Measurements from ENCODE around the gene EDN3. TPM values are rescaled to one million over a fixed set of nuclear protein-coding genes. Genes with fewer than 3 reads are reported as not detected.
"Not testable (repeated sequence)": the region's sequence is repeated elsewhere in the genome, so short reads cannot be mapped to it uniquely, and the experiment has no call there.

EDN3 gene
- total RNA-seq, 1 donor from 2014 or later: not detected

- no peak for DNase-seq
Measured at GRCh38 chr20:59336540-59336939, 36.1 kb downstream of the EDN3 start.

- not testable (repeated sequence) for DNase-seq
Measured at GRCh38 chr20:59338444-59338843, 38.0 kb downstream of the EDN3 start.

- DNase-seq: no peak
Measured at GRCh38 chr20:59340201-59340885, 39.9 kb downstream of the EDN3 start.

GRCh38 chr20:59341285-59342022 is 41.0 kb downstream of the EDN3 start:
- not testable (repeated sequence) for DNase-seq

GRCh38 chr20:59342023-59342957 is 41.9 kb downstream of the EDN3 start:
- DNase-seq: no peak

- DNase-seq: no peak
Measured at GRCh38 chr20:59346061-59346460, 45.6 kb downstream of the EDN3 start.

- DNase-seq: no peak
Measured at GRCh38 chr20:59349277-59349676, 48.9 kb downstream of the EDN3 start.

GRCh38 chr20:59350330-59351156 is 50.1 kb downstream of the EDN3 start:
- no peak for DNase-seq

- no peak for DNase-seq
Measured at GRCh38 chr20:59351157-59352040, 51.0 kb downstream of the EDN3 start.

- no peak for DNase-seq
Measured at GRCh38 chr20:59352541-59352940, 52.1 kb downstream of the EDN3 start.

- no peak for DNase-seq
Measured at GRCh38 chr20:59352990-59353389, 52.6 kb downstream of the EDN3 start.

- DNase-seq: no peak
Measured at GRCh38 chr20:59354460-59354859, 54.0 kb downstream of the EDN3 start.

GRCh38 chr20:59355242-59355641 is 54.8 kb downstream of the EDN3 start:
- no peak for DNase-seq

- no peak for DNase-seq
Measured at GRCh38 chr20:59356662-59357165, 56.3 kb downstream of the EDN3 start.

- DNase-seq: not testable (repeated sequence)
Measured at GRCh38 chr20:59358793-59359192, 58.4 kb downstream of the EDN3 start.

- DNase-seq: no peak
Measured at GRCh38 chr20:59359906-59360725, 59.7 kb downstream of the EDN3 start.

GRCh38 chr20:59360934-59361333 is 60.5 kb downstream of the EDN3 start:
- DNase-seq: no peak

GRCh38 chr20:59361411-59361810 is 61.0 kb downstream of the EDN3 start:
- DNase-seq: no peak

- DNase-seq: no peak
Measured at GRCh38 chr20:59363101-59363500, 62.7 kb downstream of the EDN3 start.

- DNase-seq: no peak
Measured at GRCh38 chr20:59364611-59365010, 64.2 kb downstream of the EDN3 start.

All from dermis blood vessel endothelial cell (primary cell).